ENCODE measurements around the gene UGT8.
A peak's percentile ranks its signal among the peaks of the same experiment; 100 is the strongest.
"Not testable (repeated sequence)": the region's sequence is repeated elsewhere in the genome, so short reads cannot be mapped to it uniquely, and the experiment has no call there.

Gene UGT8

GRCh38 chr4:114598191-114599121 lies at the start of gene UGT8:
Gene UGT8, plus strand, starts transcription at chr4:114598807. Its CDS starts 24,074 bp downstream, at chr4:114622881.
- peak; percentile 60 for DNase-seq

- DNase-seq, result no peak
Observed at GRCh38 chr4:114549638-114550037, 49.0 kb upstream of the UGT8 start.

GRCh38 chr4:114558446-114559020 lies 40.1 kb upstream of the UGT8 start:
- DNase-seq, result no peak

- DNase-seq, result no peak
Observed at GRCh38 chr4:114561590-114561989, 37.0 kb upstream of the UGT8 start.

GRCh38 chr4:114562176-114562904 lies 36.3 kb upstream of the UGT8 start:
- DNase-seq, result no peak

GRCh38 chr4:114563536-114564315 lies 34.9 kb upstream of the UGT8 start:
- DNase-seq, result no peak

GRCh38 chr4:114577386-114577785 lies 21.2 kb upstream of the UGT8 start:
- no peak for DNase-seq

GRCh38 chr4:114582621-114583020 lies 16.0 kb upstream of the UGT8 start:
- DNase-seq, result no peak

- no peak for DNase-seq
Observed at GRCh38 chr4:114588305-114588704, 10.3 kb upstream of the UGT8 start.

GRCh38 chr4:114590360-114590759 lies 8.2 kb upstream of the UGT8 start:
- DNase-seq, result not testable (repeated sequence)

- no peak for DNase-seq
Observed at GRCh38 chr4:114593526-114593925, 5.1 kb upstream of the UGT8 start.

GRCh38 chr4:114595207-114595606 lies 3.4 kb upstream of the UGT8 start:
- DNase-seq, result no peak

- no peak for DNase-seq
Observed at GRCh38 chr4:114595921-114596320, 2.7 kb upstream of the UGT8 start.

GRCh38 chr4:114597410-114598115 lies 1.0 kb upstream of the UGT8 start:
- DNase-seq, result no peak

GRCh38 chr4:114599231-114599902 lies 760 bp downstream of the UGT8 start:
- peak; percentile 45 for DNase-seq

GRCh38 chr4:114599903-114600552 lies 1.4 kb downstream of the UGT8 start:
- DNase-seq, result no peak

- DNase-seq, result no peak
Observed at GRCh38 chr4:114600672-114601071, 2.1 kb downstream of the UGT8 start.

GRCh38 chr4:114601304-114602052 lies 2.9 kb downstream of the UGT8 start:
- no peak for DNase-seq

GRCh38 chr4:114603497-114603896 lies 4.9 kb downstream of the UGT8 start:
- no peak for DNase-seq

GRCh38 chr4:114606245-114606644 lies 7.6 kb downstream of the UGT8 start:
- no peak for DNase-seq

Measured in right forelimb (tissue), 1 donor.